Measurements from ENCODE around the gene INAFM2.
A peak's percentile ranks its signal among the peaks of the same experiment; 100 is the strongest.

Gene INAFM2

DNA sequence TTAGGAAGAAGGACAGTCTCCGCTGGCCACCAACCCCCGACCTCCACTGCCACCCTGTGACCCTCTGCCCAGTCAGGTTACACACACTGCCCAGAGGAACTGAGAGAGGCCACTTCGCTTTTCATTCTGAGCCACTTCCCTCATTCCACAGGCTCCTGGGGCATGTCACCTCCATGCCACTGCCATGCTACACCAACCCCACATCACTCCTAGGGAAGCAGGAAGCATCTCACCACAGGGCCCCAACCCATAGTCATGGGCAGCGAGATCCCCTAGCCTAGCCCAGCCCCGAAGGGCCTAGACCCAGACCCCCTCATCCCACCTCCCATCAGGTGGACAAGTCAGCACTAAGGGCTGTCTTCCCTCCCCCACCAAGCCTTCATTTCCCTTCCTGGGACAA is 17.1 kb upstream of the INAFM2 start:
- DNase-seq (ENCODE audit: insufficient read length, low spot score): no peak
- TF ChIP-seq, protein P1, sequence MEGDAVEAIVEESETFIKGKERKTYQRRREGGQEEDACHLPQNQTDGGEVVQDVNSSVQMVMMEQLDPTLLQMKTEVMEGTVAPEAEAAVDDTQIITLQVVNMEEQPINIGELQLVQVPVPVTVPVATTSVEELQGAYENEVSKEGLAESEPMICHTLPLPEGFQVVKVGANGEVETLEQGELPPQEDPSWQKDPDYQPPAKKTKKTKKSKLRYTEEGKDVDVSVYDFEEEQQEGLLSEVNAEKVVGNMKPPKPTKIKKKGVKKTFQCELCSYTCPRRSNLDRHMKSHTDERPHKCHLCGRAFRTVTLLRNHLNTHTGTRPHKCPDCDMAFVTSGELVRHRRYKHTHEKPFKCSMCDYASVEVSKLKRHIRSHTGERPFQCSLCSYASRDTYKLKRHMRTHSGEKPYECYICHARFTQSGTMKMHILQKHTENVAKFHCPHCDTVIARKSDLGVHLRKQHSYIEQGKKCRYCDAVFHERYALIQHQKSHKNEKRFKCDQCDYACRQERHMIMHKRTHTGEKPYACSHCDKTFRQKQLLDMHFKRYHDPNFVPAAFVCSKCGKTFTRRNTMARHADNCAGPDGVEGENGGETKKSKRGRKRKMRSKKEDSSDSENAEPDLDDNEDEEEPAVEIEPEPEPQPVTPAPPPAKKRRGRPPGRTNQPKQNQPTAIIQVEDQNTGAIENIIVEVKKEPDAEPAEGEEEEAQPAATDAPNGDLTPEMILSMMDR (IDR thresholded peaks at IDR 0.05; ENCODE audit: insufficient read depth, missing control alignments): no peak
- no peak for FAIRE-seq

DNA sequence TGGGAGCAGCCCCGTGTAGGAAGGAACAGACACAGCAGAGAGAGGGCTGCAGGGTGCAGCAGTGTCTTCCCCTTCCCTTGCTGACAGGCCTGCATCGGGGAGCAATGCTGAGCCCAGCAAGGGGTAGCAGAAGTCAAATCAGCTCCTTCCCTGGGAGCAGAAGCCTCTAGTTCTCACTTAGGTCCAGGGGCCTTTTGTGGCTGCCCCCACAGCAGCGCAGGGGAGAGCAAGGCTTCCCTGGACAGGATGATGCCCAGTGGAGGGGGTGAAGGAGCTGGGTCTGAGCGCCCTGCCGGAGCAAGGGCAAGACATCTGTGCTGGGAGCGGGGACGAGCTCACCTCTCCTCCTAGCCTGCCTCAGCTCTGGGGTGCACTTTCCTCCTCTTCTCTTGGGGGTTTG is 16.6 kb upstream of the INAFM2 start:
- FAIRE-seq (no peak), DNase-seq (ENCODE audit: insufficient read length, low spot score) (no peak)
- TF ChIP-seq, protein P1 (IDR thresholded peaks at IDR 0.05; ENCODE audit: insufficient read depth, missing control alignments): no peak

DNA sequence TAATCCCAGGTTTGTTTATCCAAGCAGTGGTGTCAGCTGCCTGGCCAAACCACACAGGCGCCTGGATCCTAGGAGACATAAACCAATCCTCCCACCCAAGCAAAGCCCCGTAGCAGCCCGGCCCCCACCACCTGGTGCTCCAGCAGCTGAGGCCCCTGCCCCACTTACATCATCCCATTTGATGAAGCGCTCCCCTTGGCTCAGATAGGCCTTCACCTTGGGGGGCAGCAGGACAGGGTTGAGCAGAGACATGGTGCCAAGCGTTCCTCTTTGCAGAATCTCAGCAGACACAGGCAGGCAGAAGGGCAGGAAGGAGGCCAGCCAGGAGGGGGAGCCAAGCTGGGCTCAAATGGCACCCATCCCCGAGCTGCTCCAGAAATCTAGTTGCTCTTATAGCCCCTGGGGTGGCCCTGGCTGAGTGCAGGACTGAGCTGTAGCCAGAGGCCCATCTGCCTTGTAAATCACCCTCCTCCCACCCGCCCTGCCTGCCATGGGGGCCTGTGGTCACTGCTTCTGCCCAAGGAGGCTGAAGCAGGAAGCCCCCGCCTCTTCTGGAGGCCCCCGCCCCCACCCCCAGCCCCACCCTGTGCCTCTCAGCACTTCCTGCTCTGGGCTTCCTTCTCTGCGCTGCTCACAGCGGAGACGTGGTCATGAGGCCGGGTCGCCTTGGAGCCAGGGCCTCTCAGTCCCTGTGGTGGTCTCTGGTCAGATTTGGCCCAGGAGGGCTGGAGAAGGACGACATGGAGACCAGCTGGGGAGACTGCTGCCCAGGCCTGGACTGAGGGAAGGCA is 15.9 kb upstream of the INAFM2 start, which contains the start of gene PLCB2:
PLCB2 (minus strand) TSS at position 515 of the 791 bp plus-strand sequence; CDS start at position 252, 263 bp downstream.
- FAIRE-seq (no peak), DNase-seq (ENCODE audit: insufficient read length, low spot score) (no peak)
- TF ChIP-seq, protein P1 (IDR thresholded peaks at IDR 0.05; ENCODE audit: insufficient read depth, missing control alignments): no peak

DNA sequence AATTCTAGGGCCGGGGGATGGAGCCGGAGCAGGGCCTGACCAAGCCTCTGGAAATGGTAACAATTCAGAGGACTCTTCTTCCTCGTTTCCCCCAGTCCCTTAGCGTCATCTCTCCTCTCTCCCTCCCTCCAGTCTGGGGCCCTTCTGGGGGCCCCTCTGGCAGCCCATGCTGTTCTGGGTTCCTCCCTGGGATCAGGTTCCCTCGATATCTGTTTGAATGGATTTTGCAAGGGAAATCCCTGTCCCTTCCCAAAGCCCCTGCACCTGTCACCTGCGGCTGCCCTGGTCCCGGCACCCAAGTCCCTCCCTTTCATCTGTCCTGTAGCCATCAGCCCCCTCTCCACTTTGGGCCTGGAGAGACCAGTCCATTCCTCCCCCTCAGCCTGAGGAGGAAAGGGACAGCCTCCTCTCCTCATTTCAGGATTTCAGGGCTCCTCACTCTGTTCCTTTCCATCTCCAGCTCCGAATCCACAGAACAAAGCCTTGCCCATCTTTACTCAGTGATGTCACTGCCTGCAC is 14.1 kb upstream of the INAFM2 start:
- no peak for FAIRE-seq
- TF ChIP-seq, protein P1 (IDR thresholded peaks at IDR 0.05; ENCODE audit: insufficient read depth, missing control alignments): no peak
- DNase-seq (ENCODE audit: insufficient read length, low spot score): no peak

DNA sequence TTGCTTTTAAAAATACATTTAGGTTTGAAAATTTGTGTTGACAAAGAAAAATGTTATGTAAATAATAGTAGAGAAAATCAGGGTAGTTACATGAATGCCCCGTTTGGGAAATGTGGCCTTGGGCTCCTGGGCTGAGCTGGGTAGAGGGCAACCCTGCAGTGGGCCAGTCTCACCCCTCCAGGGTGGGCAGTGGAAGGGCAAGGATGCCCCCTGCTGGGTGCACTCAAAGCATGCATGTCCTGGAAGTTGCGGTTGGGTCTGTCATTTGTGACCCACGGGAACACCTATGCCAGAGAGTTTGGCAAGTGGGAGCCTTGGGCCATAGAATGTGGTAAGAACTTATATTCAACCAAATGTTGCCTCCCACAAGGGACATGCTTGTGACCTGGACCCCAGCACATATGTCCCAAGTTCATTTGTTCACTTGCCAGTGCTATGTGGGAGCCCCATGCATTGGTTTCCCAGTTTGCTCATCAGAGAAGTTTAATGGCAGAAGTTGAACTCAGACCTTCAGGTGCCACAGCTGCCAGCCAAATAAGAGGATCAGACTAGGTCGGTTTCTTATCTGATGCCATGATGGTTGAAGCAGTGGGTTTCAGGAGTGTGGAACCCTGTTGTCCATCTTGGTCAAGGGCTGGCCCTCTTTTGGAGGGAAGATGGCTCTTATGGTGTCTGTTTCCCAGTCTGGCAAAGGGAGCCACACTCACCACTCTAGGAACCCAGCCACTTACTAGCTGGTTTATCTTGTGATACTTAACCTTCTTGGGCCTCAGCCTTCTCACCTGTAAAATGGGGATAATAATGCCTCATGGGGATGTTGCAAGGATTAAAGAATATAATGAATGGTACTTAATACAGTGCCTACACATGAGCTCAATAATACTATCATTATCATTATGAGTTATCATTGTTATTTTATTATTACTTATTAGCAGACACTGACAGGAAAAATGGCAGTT is 13.2 kb upstream of the INAFM2 start:
- TF ChIP-seq, protein P1 (IDR thresholded peaks at IDR 0.05; ENCODE audit: insufficient read depth, missing control alignments): peak; percentile 65
- DNase-seq (ENCODE audit: insufficient read length, low spot score) (no peak), FAIRE-seq (no peak)

DNA sequence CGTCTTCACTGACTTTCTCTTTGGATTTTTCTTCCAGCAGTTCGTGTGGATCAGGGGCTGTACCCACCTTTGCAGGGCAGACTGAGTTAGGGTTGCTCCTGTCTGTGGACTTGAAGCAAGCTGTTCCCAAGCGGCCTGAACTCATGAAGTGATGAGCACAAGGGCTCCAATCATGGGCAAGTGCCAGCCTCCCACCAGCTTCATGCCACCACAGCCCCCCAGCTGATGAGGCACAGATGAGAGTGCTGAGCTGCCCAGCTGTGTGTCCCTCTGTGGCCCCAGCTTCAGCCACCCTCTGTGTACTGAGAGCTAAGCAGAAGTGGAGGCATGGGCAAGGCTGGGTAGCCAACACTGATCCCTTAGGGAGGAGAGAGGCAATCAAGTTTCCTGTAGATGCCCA is 12.5 kb upstream of the INAFM2 start:
- TF ChIP-seq, protein P1 (IDR thresholded peaks at IDR 0.05; ENCODE audit: insufficient read depth, missing control alignments): no peak
- FAIRE-seq: no peak
- no peak for DNase-seq (ENCODE audit: insufficient read length, low spot score)
